HG02981 (cell line): ENCODE results near the gene CACNA1H.
"Not testable (repeated sequence)": the region's sequence is repeated elsewhere in the genome, so short reads cannot be mapped to it uniquely, and the experiment has no call there.

Experiments used
- ATAC-seq: cut with Tn5 transposase; IDR thresholded peaks from one replicate; pipeline ENCODE4 v1.9.1; 2021; ENCODE audit warnings: mild to moderate bottlenecking, moderate library complexity; ENCODE audit not compliant: unreplicated experiment

CACNA1H gene

GRCh38 chr16:1190789-1191188 lies 37.9 kb downstream of the CACNA1H start:
- ATAC-seq = not testable (repeated sequence)

GRCh38 chr16:1192384-1193073 lies 39.6 kb downstream of the CACNA1H start:
- ATAC-seq = no peak

- no peak for ATAC-seq
Observed at GRCh38 chr16:1193143-1193824, 40.4 kb downstream of the CACNA1H start.

- ATAC-seq = no peak
Observed at GRCh38 chr16:1193825-1194581, 41.1 kb downstream of the CACNA1H start.

GRCh38 chr16:1194665-1195392 lies 41.9 kb downstream of the CACNA1H start:
- ATAC-seq = no peak

- no peak for ATAC-seq
Observed at GRCh38 chr16:1195393-1195666, 42.4 kb downstream of the CACNA1H start.

GRCh38 chr16:1196494-1196893 lies 43.6 kb downstream of the CACNA1H start:
- no peak for ATAC-seq

- no peak for ATAC-seq
Observed at GRCh38 chr16:1197237-1197866, 44.4 kb downstream of the CACNA1H start.

GRCh38 chr16:1198194-1198593 lies 45.3 kb downstream of the CACNA1H start:
- no peak for ATAC-seq

GRCh38 chr16:1198671-1199346 lies 45.9 kb downstream of the CACNA1H start:
- ATAC-seq = not testable (repeated sequence)

GRCh38 chr16:1199347-1200013 lies 46.6 kb downstream of the CACNA1H start:
- no peak for ATAC-seq

- ATAC-seq = no peak
Observed at GRCh38 chr16:1200014-1200627, 47.2 kb downstream of the CACNA1H start.

- no peak for ATAC-seq
Observed at GRCh38 chr16:1201444-1201843, 48.5 kb downstream of the CACNA1H start.

- ATAC-seq = no peak
Observed at GRCh38 chr16:1202274-1202673, 49.4 kb downstream of the CACNA1H start.

GRCh38 chr16:1204933-1205332 lies 52.0 kb downstream of the CACNA1H start:
- ATAC-seq = no peak

GRCh38 chr16:1206326-1206725 lies 53.4 kb downstream of the CACNA1H start:
- no peak for ATAC-seq

- no peak for ATAC-seq
Observed at GRCh38 chr16:1206786-1207185, 53.9 kb downstream of the CACNA1H start.

- ATAC-seq = no peak
Observed at GRCh38 chr16:1208239-1208830, 55.4 kb downstream of the CACNA1H start.

- no peak for ATAC-seq
Observed at GRCh38 chr16:1209081-1209480, 56.2 kb downstream of the CACNA1H start.
